SH-SY5Y (cell line): Measurements from ENCODE around the gene HBE1.

Source experiments
- GATA2 ChIP-seq: IDR thresholded peaks from 2 replicates; pipeline ENCODE4 v1.6.1; 2011; ENCODE audit warnings: mild to moderate bottlenecking, low read depth, low read length
- GATA3 ChIP-seq: IDR thresholded peaks from 2 replicates; pipeline ENCODE4 v1.6.1; 2011; ENCODE audit warnings: low read depth, mild to moderate bottlenecking, low read length, moderate library complexity

DNA sequence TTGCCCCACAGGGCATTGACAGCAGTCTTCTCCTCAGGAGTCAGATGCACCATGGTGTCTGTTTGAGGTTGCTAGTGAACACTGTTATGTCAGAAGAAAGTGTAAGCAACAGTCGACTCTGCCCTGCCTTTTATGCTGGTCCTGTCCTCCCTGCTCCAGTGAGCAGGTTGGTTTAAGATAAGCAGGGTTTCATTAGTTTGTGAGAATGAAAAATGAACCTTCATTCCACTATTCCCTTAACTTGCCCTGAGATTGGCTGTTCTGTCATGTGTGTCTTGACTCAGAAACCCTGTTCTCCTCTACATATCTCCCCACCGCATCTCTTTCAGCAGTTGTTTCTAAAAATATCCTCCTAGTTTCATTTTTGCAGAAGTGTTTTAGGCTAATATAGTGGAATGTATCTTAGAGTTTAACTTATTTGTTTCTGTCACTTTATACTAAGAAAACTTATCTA lies 35.3 kb downstream of the HBE1 start, which contains the start of gene HBD:
- no peak for TF ChIP-seq GATA2
- TF ChIP-seq GATA3, result no peak
